Measurements from ENCODE around the gene LHFPL3.

DNA sequence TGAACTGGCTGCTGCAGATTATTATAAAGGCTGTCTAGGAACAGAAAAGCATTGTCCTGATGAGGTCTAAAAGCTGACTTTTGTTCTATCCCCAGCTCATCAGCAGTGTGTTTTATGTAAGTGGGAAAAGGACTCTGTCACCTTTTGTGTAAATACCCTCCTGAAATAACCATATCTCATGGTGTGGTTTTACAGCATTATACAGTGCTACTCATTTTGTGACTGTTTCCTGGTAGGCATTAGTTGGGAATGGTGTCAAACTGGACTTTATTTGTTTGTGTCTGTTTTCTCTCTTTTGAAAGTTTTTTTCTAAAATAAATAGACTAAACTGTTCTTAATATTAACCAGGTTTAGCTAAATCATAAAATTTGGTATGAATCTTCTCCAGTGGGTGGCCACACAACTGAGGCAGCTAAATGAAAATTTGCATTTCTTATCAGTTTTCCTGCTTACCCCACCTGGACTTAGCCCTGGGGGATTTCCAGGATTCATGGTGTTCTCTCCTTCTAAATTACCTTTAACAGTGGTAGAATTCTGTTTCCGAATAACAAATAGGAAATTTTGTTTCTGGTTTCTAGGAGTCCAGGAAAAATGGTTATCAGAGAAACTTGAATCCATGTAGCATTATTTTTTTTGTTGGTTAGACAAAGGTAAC, 140.9 kb downstream of the LHFPL3 start:
- TF ChIP-seq, protein P1, sequence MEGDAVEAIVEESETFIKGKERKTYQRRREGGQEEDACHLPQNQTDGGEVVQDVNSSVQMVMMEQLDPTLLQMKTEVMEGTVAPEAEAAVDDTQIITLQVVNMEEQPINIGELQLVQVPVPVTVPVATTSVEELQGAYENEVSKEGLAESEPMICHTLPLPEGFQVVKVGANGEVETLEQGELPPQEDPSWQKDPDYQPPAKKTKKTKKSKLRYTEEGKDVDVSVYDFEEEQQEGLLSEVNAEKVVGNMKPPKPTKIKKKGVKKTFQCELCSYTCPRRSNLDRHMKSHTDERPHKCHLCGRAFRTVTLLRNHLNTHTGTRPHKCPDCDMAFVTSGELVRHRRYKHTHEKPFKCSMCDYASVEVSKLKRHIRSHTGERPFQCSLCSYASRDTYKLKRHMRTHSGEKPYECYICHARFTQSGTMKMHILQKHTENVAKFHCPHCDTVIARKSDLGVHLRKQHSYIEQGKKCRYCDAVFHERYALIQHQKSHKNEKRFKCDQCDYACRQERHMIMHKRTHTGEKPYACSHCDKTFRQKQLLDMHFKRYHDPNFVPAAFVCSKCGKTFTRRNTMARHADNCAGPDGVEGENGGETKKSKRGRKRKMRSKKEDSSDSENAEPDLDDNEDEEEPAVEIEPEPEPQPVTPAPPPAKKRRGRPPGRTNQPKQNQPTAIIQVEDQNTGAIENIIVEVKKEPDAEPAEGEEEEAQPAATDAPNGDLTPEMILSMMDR (IDR thresholded peaks at IDR 0.05), result no peak
- TF ChIP-seq POLR2A (IDR thresholded peaks at IDR 0.05), result no peak

All from thyroid gland (tissue), 4 donors.